NCI-H1694 treated with DMSO at 0.1 percent for 48 hours (cell line): ENCODE data around the gene PRKCE.

ENCODE experiments used
- DNase-seq: peaks from one replicate; lab custom pipeline; 2025; lab: John Stamatoyannopoulos, UW

PRKCE gene

DNA sequence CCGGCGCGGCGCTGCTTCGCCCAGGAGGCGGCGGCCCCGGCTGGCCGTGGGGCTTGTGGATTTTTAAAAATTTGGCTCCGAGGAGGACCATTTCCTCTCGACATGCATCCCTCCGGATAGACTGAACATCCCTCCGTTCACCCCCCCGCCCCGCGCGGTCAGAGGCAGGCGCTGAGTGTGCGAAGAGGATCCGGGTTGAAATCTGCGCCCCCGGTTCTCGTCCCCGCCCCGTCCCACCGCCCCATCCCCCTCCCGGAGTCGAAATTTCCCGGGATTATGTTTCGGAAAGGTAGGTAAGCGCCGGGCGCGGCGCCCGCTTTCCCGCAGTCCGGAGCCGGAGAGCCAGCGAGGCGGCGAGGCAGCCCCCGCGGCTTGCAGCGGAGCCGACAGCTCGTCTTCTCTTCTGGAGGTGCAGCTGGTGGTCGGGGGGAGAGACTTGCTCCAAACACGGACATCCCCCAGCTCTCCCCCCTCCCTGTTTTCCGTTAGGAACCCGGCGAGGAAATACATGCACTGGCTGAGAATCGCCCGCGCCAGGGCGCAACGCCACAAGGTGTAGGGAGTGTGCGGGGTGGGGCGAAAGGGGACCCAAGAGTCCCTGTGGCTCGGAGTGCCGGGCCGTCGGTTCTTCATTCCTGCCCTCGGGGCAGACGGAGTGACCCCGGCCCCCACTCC is at the start of gene PRKCE:
TSS of gene PRKCE (plus strand) at position 261 of the 675 bp plus-strand sequence.
- DNase-seq, result no peak

DNA sequence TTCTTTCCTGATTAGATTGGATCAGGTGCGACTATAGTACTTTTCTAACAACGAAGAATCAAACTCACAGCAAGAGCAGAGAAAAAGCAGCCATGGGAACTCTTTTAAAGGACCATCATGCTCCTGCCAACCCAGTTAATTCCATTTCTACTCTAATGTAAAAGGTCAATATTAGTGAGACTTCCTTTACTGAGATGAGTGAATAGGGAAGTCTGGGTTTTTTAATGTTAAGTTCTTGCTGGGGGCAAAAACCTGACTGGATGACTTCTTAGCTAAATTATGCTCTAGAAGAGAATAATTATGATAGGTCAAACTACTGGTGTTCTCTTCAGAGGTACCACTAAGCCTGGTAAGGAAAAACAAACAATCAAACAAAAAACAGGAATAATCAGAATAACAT is 48.9 kb upstream of the PRKCE start:
- DNase-seq, result no peak

DNA sequence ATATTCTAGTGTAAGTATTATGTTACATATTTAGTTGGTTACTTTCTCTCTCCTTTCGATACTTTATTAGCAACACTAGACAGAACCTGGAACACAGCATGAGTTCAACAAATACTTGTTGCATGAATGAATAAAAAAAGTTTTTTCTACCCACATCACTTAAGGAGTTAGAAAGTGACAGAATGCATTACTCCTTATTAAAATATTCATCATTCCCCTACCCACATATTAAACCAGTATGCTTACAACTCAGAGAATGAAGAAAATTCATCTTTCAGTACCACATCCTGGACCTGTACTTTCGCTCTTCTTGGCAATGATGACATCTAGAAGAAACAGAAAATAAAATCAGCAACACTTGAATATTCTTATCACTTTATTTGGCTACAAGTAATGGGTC is 46.4 kb upstream of the PRKCE start:
- no peak for DNase-seq

DNA sequence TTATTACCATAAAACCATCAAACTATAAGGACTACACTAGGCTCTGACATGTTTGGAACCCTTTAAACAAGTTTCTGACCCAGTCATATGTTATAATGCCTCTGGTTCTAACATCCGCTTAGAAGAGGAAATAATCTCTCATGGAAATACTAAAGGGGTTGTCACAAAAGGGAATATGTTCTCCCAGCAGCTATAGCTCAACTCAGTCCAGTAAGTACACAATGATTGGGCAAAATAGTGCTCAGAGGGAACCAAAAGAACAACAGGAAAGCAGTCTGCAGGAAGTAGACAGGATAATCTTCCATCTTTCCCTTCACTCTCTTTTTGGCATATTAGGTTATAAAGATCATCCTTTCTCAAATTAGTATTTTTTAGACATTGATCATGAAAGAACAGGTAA is 44.7 kb upstream of the PRKCE start:
- DNase-seq, result no peak

DNA sequence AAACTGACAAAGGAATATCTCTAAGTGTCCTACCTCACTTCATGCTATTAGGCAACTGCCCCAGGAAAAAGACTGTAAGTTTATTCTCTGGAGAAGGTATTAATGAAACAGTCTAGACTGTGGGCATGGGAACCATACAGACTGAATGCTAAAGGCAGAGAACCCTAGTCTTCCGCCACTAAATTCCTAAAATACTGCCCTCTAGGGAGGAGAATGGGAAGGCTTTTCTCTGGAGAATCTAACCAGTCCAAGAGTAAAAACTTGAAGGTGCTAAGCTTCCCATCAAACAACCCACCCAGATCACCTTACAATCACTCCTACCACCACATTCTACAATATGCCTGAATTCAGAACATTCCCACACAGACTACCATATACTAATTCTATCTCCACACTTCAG is 43.8 kb upstream of the PRKCE start:
- DNase-seq, result peak; percentile 9

DNA sequence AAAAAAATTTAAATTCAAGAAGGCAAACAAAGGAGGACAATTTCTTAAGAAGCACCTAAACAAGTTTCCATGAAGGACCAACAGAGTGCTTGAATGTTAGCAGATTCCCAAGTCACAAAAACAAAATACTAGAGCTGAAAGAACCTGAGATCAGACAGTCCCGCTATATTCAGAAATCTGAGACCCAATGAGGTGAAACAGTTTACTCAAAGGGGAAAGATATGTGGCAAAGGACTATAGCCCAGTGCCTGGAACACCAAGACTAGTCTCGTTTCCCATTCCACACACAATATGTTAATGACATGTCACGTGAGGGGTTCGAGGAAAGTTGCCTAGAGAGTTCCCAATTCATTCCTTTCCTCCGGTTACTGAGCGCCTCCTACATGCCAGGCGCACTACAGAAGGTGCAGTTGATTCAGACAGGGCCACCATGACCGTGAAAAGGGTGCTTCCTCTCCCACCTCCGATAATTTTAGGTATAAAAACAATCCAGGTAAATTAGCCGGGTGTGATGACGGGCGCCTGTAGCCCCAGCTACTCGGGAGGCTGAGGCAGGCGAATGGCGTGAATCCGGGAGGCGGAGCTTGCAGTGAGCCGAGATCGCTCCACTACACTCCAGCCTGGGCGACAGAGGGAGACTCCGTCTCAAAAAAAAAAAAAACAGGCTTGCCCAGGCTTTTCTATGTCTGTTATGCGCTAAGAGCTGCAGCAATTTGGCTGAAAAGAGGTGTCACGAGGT is 41.0 kb upstream of the PRKCE start:
- peak; percentile 73 for DNase-seq

DNA sequence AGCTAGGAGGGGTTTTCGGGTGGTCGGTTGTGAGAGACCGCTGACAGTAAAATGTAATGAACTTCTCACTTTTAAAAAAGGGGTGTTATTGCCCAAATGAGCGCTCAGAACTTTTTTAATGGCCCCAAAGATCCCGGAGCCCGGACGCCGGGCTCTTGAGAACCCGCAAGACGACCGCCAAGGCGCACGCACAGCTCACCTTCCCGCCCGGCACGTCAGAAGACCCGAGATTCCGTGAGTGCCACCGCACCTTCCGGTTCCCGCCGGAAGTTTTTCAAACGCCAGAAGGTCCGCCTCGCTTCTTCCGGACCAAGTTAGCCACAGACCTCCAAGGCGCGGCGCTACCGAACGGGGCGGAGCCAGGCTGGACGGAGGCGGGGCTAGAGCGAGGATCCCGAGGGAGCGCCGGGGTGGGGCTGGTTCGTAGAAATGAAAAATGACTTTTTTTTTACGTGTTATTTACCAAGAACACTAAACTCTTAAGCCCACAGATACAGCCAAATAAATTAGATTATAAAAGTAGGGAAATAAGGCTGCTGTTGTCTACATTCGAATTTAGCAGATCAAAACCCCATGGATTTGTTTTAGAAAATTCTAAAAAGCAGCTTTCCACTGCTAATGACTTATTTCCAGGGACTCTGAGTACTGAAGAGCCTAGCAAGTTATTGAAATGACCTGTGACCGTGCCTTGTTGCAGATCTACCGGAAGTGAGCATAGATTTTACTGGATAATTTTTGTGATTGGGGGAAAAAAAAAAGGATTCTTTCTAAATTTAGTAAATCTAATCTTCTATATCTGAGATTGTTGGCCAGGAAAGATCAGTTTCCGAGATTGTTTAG is 40.2 kb upstream of the PRKCE start, which contains the start of gene SRBD1:
TSS of gene SRBD1 (minus strand) at position 248 of the 840 bp plus-strand sequence. CDS start 5,826 bp downstream, outside the sequence.
- DNase-seq, result peak; percentile 90

DNA sequence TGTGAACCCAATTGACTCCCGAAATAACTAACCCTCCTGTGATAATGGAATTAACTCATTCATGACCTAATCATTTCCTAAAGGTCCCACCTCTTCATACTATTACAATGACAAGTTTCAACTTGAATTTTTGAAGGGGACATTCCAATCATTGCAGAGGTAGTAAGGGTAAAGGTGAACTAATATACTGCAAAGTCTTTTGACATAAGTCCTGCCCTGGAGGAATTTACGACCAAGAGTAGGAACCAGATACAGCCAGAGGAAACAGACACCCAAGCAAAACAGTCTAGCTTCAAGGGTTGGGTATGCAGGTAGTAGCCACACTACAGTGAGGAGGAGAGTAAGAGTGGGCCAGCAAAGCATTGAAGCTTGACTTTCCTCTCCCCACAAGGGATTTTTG is 39.2 kb upstream of the PRKCE start:
- DNase-seq, result no peak

DNA sequence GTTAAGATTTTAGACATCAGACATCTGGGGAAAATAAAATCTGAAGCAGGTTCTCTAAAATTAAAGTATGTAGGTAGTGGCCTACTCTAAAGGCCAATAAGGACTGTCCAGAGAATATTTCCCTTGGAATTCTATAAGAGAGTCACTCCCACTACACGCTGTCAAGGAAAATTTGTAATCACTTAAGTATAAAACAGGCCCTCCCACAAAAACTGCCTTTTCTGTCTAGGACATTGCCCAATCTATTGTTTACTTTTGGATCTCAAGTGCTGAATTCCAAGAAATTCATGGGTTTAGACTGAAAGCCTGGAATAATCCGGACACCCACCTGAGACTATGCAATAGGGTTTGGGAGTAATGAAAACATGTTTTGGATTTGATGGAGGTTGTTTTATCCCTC is 38.7 kb upstream of the PRKCE start:
- no peak for DNase-seq

DNA sequence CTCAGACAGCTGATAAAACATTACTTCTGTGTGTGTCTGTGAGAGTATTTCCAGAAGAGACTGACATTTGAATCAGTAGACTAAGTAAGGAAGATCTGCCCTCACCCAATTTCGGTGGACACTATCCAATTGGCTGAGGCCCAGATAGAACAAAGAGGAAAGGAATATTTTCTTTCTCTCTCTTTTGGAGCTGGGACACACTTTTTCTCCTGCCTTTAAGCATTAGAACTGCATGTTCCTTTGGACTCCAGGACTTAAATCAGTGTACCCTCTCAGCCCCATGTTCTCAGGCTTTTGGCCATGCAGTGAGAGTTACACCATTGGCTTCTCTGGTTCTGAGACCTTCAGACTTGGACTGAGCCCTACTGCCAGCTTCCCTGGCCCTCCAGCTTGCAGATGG is 37.1 kb upstream of the PRKCE start:
- no peak for DNase-seq

DNA sequence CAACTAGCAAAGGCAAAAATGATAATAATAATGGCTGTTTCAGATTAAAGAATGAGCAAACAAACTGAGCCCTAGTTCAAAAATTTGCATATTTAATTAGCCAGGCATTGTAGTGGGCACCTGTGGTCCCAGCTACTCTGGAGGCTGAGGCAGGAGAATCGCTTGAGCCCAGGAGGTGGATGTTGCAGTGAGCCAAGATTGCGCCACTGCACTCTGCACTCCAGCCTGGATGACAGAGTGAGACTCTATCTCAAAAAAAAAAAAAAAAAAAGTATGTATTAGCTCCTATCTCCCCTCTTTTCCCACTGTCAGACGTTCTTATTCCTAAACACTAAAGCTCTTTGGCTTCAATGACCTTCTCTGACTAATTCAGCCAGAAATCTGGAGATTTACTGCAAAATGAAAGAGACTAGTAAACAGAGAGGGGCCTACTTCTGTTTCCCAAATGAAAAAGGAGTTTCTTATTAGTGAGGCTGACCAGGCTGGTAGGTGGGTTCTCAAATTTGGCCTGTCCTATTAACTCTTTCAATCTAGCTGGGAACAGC is 36.5 kb upstream of the PRKCE start:
- no peak for DNase-seq

DNA sequence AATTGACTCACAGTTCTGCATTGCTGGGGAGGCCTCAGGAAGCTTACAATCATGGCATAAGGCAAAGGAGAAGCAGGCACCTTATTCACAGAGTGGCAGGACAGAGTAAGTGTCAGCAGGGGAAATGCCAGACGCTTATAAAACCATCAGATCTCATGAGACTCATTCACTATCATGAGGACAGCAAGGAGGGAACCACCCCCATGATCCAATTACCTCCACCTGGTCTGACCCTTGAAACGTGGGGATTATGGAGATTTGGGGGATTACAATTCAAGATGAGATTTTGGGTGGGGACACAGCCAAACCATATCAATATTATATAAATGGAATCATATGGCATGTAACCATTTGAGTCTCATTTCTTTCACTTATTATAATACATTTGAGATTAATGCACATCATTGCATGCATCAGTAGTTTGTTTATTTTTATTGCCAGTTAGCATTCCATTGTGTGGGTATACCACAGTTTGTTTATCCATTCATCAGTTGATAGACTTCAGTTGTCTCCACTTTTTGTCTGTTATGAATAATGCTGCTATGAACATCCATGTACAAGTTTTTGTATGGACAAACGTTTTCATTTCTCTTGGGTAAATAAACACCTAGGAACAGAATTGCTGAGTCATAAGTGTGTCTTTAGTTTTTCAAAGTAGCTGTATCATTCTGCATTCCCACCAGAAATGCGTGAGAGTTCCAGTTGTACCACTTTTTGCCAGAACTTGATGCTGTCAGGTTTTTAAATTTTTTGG is 34.6 kb upstream of the PRKCE start:
- no peak for DNase-seq

DNA sequence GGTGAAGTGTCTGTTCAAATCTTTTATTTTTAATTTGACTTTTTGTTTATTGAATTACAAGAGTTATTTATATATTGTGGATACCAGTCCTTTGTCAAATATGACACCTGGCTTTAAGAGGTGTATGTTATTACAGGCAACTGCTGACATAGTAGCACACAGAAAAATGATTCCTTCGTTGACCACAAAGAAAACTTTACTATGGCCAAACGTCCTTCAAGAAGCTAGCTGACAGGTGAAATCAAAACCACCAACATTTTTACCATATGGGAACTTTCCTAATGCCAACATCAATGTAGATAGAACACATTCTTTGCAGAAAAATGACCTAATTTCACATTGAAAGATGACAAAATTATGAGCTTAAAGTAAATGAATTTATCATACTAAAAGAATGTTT is 34.0 kb upstream of the PRKCE start:
- DNase-seq, result no peak

DNA sequence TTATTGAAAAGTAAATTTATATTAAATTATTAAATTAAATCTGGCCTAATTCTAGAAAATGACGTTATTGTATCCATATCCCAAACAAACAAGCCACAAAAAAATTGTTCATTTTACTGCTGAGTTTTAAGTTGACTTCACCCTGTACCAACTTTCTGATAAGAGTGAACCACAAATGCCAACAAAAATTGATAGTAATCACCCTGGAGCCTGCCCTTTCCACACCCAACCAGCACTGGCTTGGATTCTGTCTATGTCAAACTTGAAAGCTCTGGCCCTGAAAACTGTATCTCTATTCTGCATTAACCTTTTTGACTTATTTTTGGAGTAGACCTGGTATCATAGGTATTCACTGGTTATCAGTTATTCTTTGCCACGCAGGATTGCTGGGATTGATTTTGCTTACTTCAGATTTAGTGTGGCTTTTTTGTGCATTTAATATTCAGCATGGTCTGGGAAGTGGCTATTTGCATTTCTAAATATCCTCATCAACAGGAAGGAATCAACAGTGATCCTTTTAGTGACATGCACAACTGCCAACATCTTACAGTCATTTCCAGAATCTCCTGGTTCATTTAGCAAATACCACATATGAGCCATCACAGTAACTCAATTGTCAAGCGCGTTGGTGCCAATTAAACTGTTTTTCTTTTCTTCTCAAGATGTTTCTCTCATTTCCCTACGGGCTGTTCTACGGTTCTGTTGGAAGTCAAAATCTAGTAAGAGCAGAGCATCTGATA is 29.0 kb upstream of the PRKCE start:
- DNase-seq, result no peak

DNA sequence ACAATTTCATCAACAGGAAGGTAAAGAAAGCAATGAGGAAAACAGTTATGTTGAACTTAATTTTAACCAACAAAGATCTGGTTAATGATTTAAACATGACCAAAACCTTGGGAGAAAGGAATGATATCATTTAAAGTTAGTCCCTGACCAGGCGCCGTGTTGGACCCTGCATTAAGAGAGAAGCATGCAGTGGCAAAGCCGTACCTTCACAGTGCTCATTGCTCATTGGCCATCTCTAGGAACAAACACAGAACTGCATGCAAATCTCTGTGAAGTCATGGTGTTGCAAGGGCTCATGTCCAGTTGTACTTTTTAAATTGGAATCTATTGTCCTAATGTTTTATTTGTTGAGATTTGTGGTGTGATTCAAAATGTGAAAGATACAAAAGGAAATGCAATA is 28.4 kb upstream of the PRKCE start:
- no peak for DNase-seq

DNA sequence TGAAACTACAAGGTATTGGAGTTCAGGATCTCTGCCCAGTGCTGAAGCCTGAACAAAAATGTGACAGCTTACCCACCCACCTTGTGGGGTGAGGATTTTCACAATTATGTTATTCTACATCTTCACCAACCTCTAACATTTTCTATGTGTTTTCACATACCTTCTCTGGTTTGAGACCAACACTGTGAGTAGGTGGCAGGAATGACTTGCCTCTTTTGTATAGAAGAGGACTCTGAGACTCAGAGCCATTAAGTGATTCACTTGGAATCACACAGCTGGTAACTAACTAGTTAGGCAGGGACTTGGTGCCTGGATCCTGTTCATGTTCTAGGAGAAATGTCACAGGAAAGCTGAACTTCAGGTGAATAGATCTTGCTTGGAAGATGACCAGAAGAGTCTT is 25.7 kb upstream of the PRKCE start:
- no peak for DNase-seq

DNA sequence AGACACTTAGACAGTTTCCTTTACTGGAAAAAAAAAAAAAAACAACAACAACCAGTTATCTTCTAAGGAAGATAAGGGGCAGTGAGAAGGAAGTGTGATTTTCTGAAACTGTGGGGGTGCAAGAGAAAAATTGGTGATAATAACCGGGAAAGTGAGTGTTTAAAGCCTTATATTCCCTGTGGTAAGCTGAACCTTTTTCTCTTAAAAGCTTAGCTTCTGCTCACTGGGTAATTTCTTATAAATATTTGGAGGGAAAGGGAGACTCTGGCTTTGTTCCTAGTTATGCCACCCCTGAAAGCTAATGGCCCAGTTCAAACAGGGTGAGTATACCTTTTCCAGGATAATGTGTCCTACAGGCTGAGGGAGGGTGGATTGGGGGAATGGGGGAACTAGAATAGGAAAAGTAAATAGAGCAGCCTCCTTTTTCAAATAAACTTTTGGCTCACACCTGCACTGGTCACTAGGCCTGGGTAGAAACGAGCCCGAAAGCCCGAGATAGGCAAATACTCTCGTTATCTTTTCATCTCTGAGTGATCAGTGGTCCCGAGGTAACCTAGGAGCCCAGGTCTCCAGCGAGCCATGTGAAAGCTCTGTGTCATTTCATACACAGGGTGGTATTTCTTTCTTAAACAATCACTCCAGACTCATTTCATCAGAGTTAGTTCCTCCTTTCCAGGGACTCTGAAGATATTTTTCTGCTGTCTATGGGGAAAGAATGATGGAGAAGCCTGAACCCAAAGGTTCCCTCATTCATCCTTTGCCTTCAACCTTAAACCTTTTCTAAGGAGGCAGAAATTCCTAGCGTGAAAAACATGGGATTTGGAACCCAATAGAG is 24.9 kb upstream of the PRKCE start:
- DNase-seq, result no peak

DNA sequence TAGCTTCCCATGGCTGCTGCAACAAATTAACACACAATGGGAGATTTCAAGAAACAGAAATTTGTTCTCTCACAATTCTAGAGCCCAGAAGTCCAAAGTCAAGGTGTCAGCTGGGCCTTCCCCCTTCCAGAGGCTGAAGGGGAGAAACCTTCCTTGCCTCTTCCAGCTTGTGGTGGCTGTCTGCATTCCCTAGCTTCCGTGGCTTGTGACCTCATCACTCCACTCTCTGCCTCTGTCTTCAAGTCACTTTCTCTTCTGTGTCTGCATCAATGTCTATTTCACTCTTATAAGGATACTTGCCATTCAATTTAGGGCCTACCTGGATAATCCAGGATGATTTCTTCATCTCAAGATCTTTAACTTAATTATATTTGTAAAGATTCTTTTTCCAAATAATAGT is 23.6 kb upstream of the PRKCE start:
- DNase-seq, result no peak

DNA sequence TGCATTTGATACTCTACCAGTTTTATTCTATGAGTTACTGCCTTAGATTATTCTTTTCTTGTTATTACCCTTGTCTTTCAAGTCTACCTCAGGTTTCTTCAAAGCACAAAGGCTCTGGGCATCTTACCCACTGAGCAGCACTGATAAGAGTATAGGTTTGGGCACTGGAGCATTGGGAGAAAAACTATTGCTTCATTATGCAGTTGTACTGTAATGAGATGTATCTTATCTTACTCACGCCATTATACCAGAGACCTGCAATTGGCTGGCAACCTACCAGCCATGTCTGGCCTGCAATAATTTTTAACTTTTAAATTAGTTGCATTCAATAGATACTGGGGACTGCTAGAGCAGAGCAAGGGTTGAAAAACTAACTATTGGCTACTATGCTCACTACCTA is 21.5 kb upstream of the PRKCE start:
- no peak for DNase-seq

DNA sequence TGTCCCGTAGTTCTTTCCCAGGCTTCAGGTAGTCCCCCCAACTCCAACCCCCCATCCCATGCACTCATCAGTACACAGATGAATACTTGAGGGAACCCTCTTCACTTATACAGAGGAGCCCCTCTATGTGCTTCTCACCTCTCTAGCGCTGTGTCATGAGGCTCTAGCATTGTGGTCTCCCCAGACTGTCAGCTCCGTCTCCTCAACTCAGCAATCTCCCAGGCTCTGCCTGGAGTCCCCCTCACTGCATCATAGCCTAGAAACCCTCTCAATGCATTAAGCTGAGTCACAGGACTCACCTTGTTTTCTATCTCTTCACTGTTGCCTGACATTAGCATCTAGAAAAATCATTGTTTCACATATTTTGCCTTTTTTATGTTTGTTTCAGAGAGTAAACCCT is 20.2 kb upstream of the PRKCE start:
- no peak for DNase-seq
